Gastrocnemius medialis (tissue), 4 donors: ENCODE measurements around the gene PLXNA1.

ENCODE experiments used
- POLR2A ChIP-seq, 2 donors: fragments of 450-650 bp; IDR thresholded peaks; one replicate each; pipeline ENCODE4 v1.6.1; 2017; ENCODE audit warnings: antibody characterized with exemption in 2 of 2, mild to moderate bottlenecking in 2 of 2, moderate library complexity in 2 of 2
- TF ChIP-seq, protein P1 (sequence below), 5 experiments: fragments of 450-650 bp in 3 of 5; fragments of 200-600 bp in 2 of 5; sonication (generic) in 2 of 5; IDR thresholded peaks in 4 of 5; conservative IDR thresholded peaks in 1 of 5; 1 replicate in 4 of 5; 2 replicates in 1 of 5; pipeline ENCODE4 v1.5.1; 2016 to 2019; ENCODE audit warnings: antibody characterized with exemption in 5 of 5, mild to moderate bottlenecking in 3 of 5, moderate library complexity in 3 of 5

DNA sequence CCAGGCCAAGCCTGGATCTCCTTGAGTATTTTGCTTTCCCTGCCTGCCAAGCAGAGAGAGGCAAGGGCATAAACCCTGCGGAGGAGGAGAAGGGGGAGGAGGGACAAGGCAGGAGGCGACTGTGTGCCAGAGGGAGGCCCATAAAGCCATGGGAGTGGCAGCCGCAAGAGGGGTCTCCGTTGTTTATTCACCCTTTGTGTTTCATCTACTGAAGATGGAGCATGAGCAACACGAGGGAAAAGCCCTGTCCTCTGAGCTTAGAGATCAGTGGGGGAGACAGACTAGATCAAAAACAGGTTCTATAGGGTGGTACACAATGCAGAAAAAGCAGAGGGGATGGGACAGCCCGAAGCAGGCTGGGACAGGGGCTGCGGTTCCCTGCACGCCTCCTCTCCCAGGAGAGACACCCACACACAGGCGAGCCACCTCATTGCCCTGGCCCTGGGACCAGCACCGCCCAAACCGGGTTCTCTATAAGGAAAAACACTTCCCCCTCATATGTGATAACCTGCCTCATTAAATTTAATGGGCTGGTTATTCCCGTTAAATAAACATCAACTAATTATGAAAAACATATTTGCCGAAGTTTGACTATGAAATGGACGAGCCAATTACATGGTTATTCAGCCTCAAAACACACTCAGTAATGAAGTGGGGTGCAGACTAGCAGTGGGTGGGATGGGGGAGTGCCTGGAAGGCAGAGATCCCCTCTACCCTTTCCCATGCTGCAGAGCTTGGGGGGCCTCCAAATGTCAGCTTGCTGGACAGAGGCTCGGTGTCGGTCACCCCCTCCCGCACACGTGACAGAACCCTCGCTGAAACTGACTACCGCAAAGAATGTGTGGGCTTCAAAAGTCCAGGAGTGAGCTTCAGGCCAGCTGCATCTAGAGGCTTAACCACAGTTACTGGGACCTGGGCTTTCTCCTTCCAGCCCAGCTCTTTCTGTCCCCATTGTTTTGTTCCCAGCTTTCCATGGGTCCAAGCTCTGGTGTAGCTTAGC is 14.2 kb upstream of the PLXNA1 start:
- TF ChIP-seq, protein P1, sequence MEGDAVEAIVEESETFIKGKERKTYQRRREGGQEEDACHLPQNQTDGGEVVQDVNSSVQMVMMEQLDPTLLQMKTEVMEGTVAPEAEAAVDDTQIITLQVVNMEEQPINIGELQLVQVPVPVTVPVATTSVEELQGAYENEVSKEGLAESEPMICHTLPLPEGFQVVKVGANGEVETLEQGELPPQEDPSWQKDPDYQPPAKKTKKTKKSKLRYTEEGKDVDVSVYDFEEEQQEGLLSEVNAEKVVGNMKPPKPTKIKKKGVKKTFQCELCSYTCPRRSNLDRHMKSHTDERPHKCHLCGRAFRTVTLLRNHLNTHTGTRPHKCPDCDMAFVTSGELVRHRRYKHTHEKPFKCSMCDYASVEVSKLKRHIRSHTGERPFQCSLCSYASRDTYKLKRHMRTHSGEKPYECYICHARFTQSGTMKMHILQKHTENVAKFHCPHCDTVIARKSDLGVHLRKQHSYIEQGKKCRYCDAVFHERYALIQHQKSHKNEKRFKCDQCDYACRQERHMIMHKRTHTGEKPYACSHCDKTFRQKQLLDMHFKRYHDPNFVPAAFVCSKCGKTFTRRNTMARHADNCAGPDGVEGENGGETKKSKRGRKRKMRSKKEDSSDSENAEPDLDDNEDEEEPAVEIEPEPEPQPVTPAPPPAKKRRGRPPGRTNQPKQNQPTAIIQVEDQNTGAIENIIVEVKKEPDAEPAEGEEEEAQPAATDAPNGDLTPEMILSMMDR (IDR thresholded peaks at IDR 0.05 in 4 of 5, conservative IDR thresholded peaks at IDR 0.05 in 1 of 5), result no peak
- no peak for TF ChIP-seq POLR2A (IDR thresholded peaks at IDR 0.05)
